VCaP (cell line): ENCODE results near the gene MGA.

Experiments
- H3K27ac ChIP-seq: fragments of 450-650 bp; 2 replicates; pipeline ENCODE4 v1.5.1; 2017
- CTCF ChIP-seq: fragments of 450-650 bp; conservative IDR thresholded peaks from 2 replicates; pipeline ENCODE4 v1.5.1; 2017; ENCODE audit warnings: mild to moderate bottlenecking, moderate library complexity

The MGA gene

GRCh38 chr15:41658689-41659088 lies 1.5 kb upstream of the MGA start:
- no peak overlapping the region for H3K27ac ChIP-seq

DNA sequence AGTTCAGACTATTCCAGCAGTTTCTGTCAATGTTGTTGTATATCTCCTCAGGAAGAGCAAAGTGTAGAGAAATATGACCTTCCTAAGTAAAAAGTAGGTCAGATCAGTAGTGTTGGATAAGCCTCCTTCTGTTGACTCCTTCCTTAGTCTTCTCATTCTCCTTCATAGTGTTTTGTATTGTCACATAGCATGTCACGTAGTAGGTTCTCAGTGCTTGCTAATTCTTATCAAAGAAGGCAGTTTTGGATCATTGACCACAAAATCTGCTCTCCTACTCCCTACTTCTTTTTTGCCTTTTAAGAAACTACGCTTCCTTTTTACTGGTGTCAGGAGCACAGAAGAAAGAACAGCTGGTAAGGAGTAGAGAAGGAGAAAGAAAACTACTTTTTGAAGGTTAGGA lies 1.0 kb upstream of the MGA start:
- no peak for TF ChIP-seq CTCF
- H3K27ac ChIP-seq: no peak overlapping the region; the same call in 1 of the 2 replicates

More at GRCh38 chr15:41658689-41659088, 1.5 kb upstream of the MGA start:
- TF ChIP-seq CTCF: no peak

DNA sequence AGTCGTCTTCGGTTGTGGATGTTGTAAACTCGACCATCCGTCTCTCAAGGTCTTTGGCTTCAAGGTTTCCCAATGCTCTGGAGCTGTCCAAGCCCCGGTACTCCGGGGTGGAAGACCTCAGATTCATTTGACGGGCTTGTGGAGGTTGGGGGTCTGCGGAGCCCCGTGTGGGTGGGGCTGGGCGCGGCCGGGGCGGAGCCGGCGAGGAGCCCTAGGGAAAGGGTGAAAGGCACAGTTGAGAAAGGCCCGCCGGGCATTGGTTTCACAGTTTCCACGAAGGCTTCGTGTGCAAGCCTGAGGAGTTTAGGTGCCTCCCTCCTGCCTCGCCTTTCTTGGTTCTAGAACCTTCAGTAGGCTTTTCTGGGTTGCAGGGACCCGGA lies 360 bp upstream of the MGA start:
- no peak for TF ChIP-seq CTCF
- peak overlapping the region; percentile 83 for H3K27ac ChIP-seq

DNA sequence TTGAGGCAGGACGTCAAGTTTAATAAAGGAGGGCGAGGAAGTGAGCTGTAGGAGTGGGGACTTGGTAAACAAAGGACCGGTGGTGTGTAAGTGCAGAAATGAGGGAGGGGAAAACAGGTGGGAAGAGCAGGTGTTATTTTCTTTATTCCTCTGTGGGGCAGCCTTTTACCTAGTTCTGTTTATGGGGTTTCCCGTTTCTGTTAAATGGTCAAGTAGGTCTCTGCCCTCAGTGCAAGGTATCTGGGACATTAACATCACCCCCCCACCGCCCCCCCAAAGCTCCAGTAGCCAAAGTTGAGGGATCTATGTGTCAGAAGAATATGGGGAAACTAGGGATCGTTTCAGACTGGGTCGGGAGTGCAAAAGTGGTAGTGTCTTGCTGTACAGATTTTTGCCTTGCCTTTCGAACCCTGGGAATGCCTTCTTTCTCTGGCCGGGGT lies 893 bp downstream of the MGA start:
- H3K27ac ChIP-seq: peak overlapping the region; percentile 83
- no peak for TF ChIP-seq CTCF

DNA sequence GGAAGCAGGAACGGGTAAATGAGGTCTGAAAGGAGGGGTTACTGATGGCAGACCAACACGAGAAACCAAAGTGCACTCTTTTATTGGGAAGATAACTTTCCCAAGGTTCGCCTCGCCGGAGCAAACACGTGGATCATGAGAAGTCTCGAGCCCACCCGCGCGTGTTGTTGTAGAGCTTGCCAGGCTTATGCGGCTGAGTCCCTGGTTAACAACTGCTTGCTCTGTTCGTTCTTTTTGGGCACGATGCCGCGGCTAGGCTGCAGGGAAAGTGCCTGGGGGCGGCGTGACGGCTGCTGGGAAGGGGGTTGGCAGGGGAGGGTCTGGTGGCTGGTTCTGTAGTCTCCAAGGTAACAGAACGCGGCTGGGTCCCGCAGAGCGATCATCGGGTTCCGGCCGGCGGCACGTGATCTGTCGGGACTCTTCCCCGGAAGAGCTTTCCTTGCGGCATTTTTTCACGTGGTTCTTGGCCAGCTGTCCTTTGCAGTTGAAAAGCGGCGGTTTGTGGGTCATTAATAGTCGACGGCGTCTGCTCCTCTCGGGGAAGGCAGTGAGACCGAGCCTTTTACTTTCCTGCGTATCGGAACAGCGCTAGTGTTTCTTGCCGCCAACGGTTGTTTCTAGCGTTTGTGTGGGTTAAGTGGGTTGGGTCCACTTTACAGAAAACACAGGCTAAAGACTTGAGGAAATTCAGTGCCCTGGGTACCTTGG lies 1.5 kb downstream of the MGA start:
- H3K27ac ChIP-seq: peak overlapping the region; percentile 83
- no peak for TF ChIP-seq CTCF

DNA sequence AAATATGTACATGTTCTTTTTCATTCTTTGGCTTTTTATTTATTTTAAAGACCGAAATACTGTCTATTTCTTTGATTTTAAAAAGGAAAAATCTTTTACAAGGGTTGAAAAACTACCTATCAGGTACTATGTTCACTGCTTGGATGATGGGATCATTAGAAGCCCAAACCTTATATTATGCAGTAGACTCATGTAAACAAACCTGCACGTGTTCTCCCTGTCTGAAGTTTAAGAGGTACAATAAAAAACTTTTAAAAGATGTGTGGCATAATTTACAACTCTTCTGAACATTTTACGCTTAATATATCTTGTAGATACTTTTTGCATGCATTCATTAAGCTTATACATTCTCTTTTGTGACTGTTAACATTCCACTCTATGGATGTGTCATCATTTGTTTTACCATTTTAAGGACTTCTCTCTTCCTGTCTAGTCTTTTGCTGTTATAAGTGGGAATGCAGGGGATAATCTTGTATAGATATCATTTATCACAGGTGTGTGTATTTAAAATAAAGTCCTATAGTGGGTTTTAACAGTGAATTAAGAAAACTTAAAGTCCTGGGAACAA lies 6.2 kb downstream of the MGA start:
- H3K27ac ChIP-seq: peak overlapping the region; percentile 15; the same call in 1 of the 2 replicates
- no peak for TF ChIP-seq CTCF

- no peak for TF ChIP-seq CTCF
- no peak overlapping the region for H3K27ac ChIP-seq
Measured at GRCh38 chr15:41669701-41670100, 9.5 kb downstream of the MGA start.
